Measurements from ENCODE around the gene SEMA3G.

Gene SEMA3G

DNA sequence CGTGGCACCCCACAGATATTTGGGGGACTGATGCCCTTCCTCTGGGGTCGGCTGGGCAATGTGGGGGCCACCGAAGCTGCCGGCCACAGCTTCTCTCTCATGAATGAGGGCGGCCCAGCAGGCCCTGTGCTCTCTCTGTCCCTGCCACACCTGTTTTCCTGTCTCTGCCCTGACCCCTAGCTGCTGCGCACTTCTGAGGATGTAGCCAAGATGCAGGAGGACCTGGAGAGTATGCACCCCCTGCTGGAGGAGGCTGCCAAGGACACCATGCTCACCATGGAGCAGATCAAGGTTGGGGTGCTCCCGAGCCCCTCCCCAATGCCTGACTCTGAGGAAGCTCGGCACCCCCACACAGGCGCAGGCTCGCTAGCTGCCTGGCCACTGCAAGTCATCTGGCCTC lies 59.7 kb downstream of the SEMA3G start:
- peak; percentile 52 to 54 for DNase-seq (ENCODE audit: low read depth in 1 of 2, low spot score in 1 of 2)
- no peak overlapping the region for H3K4me3 ChIP-seq (replicated peaks; ENCODE audit: insufficient read depth, low read length)
- H3K27me3 ChIP-seq (ENCODE audit: insufficient read depth, poor library complexity, severe bottlenecking): no peaks in the 10 kb centered on the region
- H3K27ac ChIP-seq (replicated peaks): no peak overlapping the region
- TF ChIP-seq, protein P1, sequence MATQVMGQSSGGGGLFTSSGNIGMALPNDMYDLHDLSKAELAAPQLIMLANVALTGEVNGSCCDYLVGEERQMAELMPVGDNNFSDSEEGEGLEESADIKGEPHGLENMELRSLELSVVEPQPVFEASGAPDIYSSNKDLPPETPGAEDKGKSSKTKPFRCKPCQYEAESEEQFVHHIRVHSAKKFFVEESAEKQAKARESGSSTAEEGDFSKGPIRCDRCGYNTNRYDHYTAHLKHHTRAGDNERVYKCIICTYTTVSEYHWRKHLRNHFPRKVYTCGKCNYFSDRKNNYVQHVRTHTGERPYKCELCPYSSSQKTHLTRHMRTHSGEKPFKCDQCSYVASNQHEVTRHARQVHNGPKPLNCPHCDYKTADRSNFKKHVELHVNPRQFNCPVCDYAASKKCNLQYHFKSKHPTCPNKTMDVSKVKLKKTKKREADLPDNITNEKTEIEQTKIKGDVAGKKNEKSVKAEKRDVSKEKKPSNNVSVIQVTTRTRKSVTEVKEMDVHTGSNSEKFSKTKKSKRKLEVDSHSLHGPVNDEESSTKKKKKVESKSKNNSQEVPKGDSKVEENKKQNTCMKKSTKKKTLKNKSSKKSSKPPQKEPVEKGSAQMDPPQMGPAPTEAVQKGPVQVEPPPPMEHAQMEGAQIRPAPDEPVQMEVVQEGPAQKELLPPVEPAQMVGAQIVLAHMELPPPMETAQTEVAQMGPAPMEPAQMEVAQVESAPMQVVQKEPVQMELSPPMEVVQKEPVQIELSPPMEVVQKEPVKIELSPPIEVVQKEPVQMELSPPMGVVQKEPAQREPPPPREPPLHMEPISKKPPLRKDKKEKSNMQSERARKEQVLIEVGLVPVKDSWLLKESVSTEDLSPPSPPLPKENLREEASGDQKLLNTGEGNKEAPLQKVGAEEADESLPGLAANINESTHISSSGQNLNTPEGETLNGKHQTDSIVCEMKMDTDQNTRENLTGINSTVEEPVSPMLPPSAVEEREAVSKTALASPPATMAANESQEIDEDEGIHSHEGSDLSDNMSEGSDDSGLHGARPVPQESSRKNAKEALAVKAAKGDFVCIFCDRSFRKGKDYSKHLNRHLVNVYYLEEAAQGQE (IDR thresholded peaks at IDR 0.05; ENCODE audit: insufficient replicate concordance, low read depth): no peak
- TF ChIP-seq GABPA (IDR thresholded peaks at IDR 0.05; ENCODE audit: low read depth) (no peak), SPI1 (IDR thresholded peaks at IDR 0.05; ENCODE audit: borderline replicate concordance, low read depth) (no peak), POLR2AphosphoS5 (IDR thresholded peaks at IDR 0.05; ENCODE audit: low read depth) (no peak)
- TF ChIP-seq, protein P2, sequence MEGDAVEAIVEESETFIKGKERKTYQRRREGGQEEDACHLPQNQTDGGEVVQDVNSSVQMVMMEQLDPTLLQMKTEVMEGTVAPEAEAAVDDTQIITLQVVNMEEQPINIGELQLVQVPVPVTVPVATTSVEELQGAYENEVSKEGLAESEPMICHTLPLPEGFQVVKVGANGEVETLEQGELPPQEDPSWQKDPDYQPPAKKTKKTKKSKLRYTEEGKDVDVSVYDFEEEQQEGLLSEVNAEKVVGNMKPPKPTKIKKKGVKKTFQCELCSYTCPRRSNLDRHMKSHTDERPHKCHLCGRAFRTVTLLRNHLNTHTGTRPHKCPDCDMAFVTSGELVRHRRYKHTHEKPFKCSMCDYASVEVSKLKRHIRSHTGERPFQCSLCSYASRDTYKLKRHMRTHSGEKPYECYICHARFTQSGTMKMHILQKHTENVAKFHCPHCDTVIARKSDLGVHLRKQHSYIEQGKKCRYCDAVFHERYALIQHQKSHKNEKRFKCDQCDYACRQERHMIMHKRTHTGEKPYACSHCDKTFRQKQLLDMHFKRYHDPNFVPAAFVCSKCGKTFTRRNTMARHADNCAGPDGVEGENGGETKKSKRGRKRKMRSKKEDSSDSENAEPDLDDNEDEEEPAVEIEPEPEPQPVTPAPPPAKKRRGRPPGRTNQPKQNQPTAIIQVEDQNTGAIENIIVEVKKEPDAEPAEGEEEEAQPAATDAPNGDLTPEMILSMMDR (IDR thresholded peaks at IDR 0.05; ENCODE audit: insufficient read depth, low read length): peak; percentile 45

DNA sequence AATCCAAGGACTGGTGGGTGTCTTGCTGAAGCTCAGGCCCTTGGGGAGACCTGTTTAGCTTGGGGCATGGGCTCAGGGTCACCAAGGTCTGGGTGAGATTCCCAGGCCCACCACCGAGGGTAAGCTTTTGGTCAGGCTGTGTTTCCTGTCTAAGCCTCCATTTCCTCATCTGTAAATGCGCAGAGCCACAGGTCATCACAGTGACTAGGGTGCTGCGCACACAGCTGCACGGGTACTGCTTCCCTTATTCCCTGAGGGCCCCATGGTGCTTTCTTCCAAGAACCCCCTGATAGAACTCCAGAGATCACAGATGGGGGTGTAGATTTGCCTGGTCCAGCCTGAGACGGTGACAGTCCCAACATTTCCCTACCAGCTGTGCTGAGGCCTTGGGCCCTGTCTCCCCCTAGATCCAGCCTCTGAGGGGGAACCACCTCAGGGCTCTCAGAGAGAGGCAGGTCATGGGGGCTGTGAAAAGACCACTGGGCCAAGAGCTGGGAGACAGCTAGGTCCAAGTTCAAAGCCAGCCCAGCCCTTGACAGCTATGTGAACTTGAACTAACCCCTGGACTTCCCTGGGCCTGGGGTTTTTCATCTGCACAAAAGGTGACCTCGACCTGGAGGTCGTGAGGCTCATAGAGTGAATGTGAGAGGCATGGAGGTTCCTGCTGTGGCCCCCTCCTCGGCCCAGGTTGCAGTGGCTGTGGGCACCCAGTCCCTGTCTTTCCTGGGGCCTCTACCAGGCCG lies 60.7 kb downstream of the SEMA3G start:
- DNase-seq (ENCODE audit: low read depth in 1 of 2, low spot score in 1 of 2): peak in 1 of 2 experiments; percentile 67
- no peaks in the 10 kb centered on the region for H3K27me3 ChIP-seq (ENCODE audit: insufficient read depth, poor library complexity, severe bottlenecking)
- peak overlapping the region; percentile 18 for H3K27ac ChIP-seq (replicated peaks)
- no peak overlapping the region for H3K4me3 ChIP-seq (replicated peaks; ENCODE audit: insufficient read depth, low read length)
- TF ChIP-seq, protein P1 (IDR thresholded peaks at IDR 0.05; ENCODE audit: insufficient replicate concordance, low read depth): no peak
- TF ChIP-seq SPI1 (IDR thresholded peaks at IDR 0.05; ENCODE audit: borderline replicate concordance, low read depth) (peak; percentile 37; the same call in 1 of the 2 replicates), GABPA (IDR thresholded peaks at IDR 0.05; ENCODE audit: low read depth) (no peak)
- TF ChIP-seq, protein P2 (IDR thresholded peaks at IDR 0.05; ENCODE audit: insufficient read depth, low read length): no peak

DNA sequence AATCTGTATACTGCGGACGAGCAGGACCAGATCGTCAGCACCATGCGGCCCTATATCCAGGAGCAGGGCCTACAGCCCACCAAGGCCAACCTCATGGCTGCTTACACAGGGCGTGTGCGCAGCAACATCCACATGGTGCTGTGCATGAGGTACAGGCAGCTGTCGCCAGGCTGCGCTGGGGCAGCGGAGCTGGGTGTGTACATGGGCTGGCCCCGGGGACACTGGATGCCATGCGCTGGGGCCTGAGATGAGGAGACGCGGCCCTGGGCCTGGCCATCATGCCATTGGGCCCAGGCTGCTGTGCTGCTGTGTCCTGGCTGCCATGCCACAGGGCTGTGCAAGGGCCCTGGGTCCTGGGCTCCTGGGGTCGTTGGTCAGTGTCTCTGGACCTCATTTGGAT lies 61.5 kb downstream of the SEMA3G start:
- H3K27me3 ChIP-seq (ENCODE audit: insufficient read depth, poor library complexity, severe bottlenecking): no peaks in the 10 kb centered on the region
- TF ChIP-seq, protein P1 (IDR thresholded peaks at IDR 0.05; ENCODE audit: insufficient replicate concordance, low read depth): no peak
- TF ChIP-seq POLR2AphosphoS5 (IDR thresholded peaks at IDR 0.05; ENCODE audit: low read depth) (no peak), GABPA (IDR thresholded peaks at IDR 0.05; ENCODE audit: low read depth) (no peak), SPI1 (IDR thresholded peaks at IDR 0.05; ENCODE audit: borderline replicate concordance, low read depth) (no peak)
- TF ChIP-seq, protein P2 (IDR thresholded peaks at IDR 0.05; ENCODE audit: insufficient read depth, low read length): no peak
- DNase-seq (ENCODE audit: low read depth in 1 of 2, low spot score in 1 of 2): no peak
- no peak overlapping the region for H3K4me3 ChIP-seq (replicated peaks; ENCODE audit: insufficient read depth, low read length)
- peak overlapping the region; percentile 18 for H3K27ac ChIP-seq (replicated peaks)

All from HL-60 (cell line).